ENCODE data around the gene RPH3AL. TPM values are rescaled to one million over a fixed set of nuclear protein-coding genes. Genes with fewer than 3 reads are reported as not detected.

Gene RPH3AL
- total and polyA plus RNA-seq, 2 of the 8 experiments (the other 6 are each of a cell fraction or from before 2014, with no cell fraction given) = 5.6 to 5.8 TPM

GRCh38 chr17:187130-187529 lies 165.5 kb downstream of the RPH3AL start:
- Histone ChIP-seq H3K36me3 (ENCODE audit: control insufficient read depth in 2 of 4, insufficient read depth in 4 of 4, low read length in 3 of 4) (no peaks in the 10 kb centered on the region), H4K5ac (ENCODE audit: insufficient read length, low read depth, low read length) (no peak overlapping the region), H3K4me3 (ENCODE audit: extremely low read depth in 1 of 4, insufficient read depth in 2 of 4, low read depth in 3 of 4, low read length in 4 of 4) (no peak overlapping the region), H3K23ac (ENCODE audit: insufficient read length) (no peak overlapping the region), H3K9ac (replicated peaks in 1 of 4; ENCODE audit: extremely low read depth in 1 of 4, low read depth in 3 of 4, low read length in 3 of 4) (no peak overlapping the region), H3K4ac (replicated peaks; ENCODE audit: insufficient read length, low read depth, low read length) (no peak overlapping the region), H2AK5ac (ENCODE audit: low read depth, low read length) (no peak overlapping the region), H2AFZ (ENCODE audit: low read length) (no peak overlapping the region), H3K4me1 (replicated peaks in 1 of 4; ENCODE audit: control insufficient read depth in 3 of 4, insufficient read depth in 4 of 4, low read length in 3 of 4) (peaks cover 1 to 10% (median 6%) of the 10 kb centered on the region in 4 experiments), H3K14ac (ENCODE audit: insufficient read length) (no peak overlapping the region), H2BK20ac (ENCODE audit: low read length) (no peak overlapping the region), H3K27me3 (replicated peaks in 1 of 4; ENCODE audit: control insufficient read depth in 3 of 4, extremely low read depth in 1 of 4, insufficient read depth in 3 of 4, low read length in 3 of 4) (peaks cover 2 to 23% (median 12%) of the 10 kb centered on the region in 4 experiments), H4K91ac (replicated peaks; ENCODE audit: insufficient read length, low read length) (no peak overlapping the region), H3K79me1 (ENCODE audit: low read depth, low read length) (no peaks in the 10 kb centered on the region), H3K56ac (replicated peaks; ENCODE audit: insufficient read length, low read depth, low read length) (no peak overlapping the region), H4K8ac (ENCODE audit: extremely low read depth, insufficient read depth, low read length) (no peak overlapping the region), H2BK120ac (replicated peaks; ENCODE audit: low read depth, low read length) (no peak overlapping the region), H3K27ac (ENCODE audit: low read depth, low read length) (no peak overlapping the region), H3K18ac (ENCODE audit: extremely low read depth, low read length) (no peak overlapping the region), H2BK5ac (ENCODE audit: low read depth, low read length) (no peak overlapping the region), H3K23me2 (ENCODE audit: low read depth, low read length) (no peaks in the 10 kb centered on the region), H3K4me2 (ENCODE audit: insufficient read depth in 1 of 2, low read depth in 2 of 2, low read length in 2 of 2) (no peak overlapping the region), H3K9me3 (ENCODE audit: insufficient read depth in 2 of 2, low read depth in 1 of 2, low read length in 1 of 2) (no peaks in the 10 kb centered on the region), H4K20me1 (replicated peaks in 1 of 2; ENCODE audit: control insufficient read depth in 1 of 2, insufficient read depth in 2 of 2, low read length in 2 of 2) (no peaks in the 10 kb centered on the region), H2BK12ac (ENCODE audit: low read depth, low read length) (no peak overlapping the region), H3K79me2 (ENCODE audit: control insufficient read depth in 1 of 2, insufficient read depth in 2 of 2, low read length in 2 of 2) (no peaks in the 10 kb centered on the region), H2BK15ac (ENCODE audit: low read length) (no peak overlapping the region)
- 83% methylated on average over 2 of the region's 2 CpGs; no CpG with 5 or more reads in 1 of the 2 experiments for WGBS, 2 experiments (ENCODE audit: extremely low coverage in 1 of 2, insufficient coverage in 1 of 2, insufficient read length in 1 of 2, insufficient replicate concordance in 2 of 2, low coverage in 1 of 2, low lambda C conversion rate in 2 of 2, missing lambda C conversion rate in 1 of 2)
- no peak for FAIRE-seq
- POLR2A ChIA-PET (ENCODE audit: partially characterized antibody) = no interaction called here
- DNase-seq (ENCODE audit: low read depth in 1 of 2, low spot score in 2 of 2) = no peak
- CTCF ChIA-PET (ENCODE audit: partially characterized antibody) = interaction anchor here (0.6 kb wide), 1 partner anchor 200 kb away, joined by 3 read pairs; no protein-coding TSS in a partner anchor
- no peak for TF ChIP-seq GTF2F1 (IDR thresholded peaks at IDR 0.05; ENCODE audit: borderline replicate concordance, low read depth, low read length)
- no peak for TF ChIP-seq RNF2 (IDR thresholded peaks at IDR 0.05; ENCODE audit: borderline replicate concordance, low read depth, low read length, missing control alignments, poor library complexity, severe bottlenecking)
- TF ChIP-seq ASH2L (IDR thresholded peaks at IDR 0.05; ENCODE audit: low read length) = no peak
- no peak for TF ChIP-seq EZH2 (IDR thresholded peaks at IDR 0.05; ENCODE audit: low read depth, low read length, severe bottlenecking)
- no peak for TF ChIP-seq KDM5A (IDR thresholded peaks at IDR 0.05; ENCODE audit: low read length)
- no peak for TF ChIP-seq KDM4A (IDR thresholded peaks at IDR 0.05; ENCODE audit: low read depth, low read length, severe bottlenecking)
- no peak for TF ChIP-seq EGR1 (IDR thresholded peaks at IDR 0.05; ENCODE audit: borderline replicate concordance, low read depth, low read length)
- TF ChIP-seq RFX5 (IDR thresholded peaks at IDR 0.05; ENCODE audit: borderline replicate concordance, low read depth, low read length) = no peak
- TF ChIP-seq POU5F1 (IDR thresholded peaks at IDR 0.05; ENCODE audit: low read depth, low read length) = no peak
- no peak for TF ChIP-seq CTBP2 (IDR thresholded peaks at IDR 0.05; ENCODE audit: borderline replicate concordance, insufficient read depth, insufficient read length, low read length)
- TF ChIP-seq CREB1 (IDR thresholded peaks at IDR 0.05) = no peak
- TF ChIP-seq RXRA (IDR thresholded peaks at IDR 0.05; ENCODE audit: insufficient read depth, low read depth, low read length) = no peak
- no peak for TF ChIP-seq HDAC6 (IDR thresholded peaks at IDR 0.05; ENCODE audit: low read depth, low read length)
- TF ChIP-seq E2F6 (IDR thresholded peaks at IDR 0.05) = no peak

Data from H1 (cell line).